ENCODE data around the gene GSTO2. TPM values are rescaled to one million over a fixed set of nuclear protein-coding genes. Genes with fewer than 3 reads are reported as not detected.

Gene GSTO2
- total and polyA plus RNA-seq, 2 of the 13 experiments (the other 11 are each of a cell fraction or from before 2014, with no cell fraction given) = 2.1 to 7.9 TPM

DNA sequence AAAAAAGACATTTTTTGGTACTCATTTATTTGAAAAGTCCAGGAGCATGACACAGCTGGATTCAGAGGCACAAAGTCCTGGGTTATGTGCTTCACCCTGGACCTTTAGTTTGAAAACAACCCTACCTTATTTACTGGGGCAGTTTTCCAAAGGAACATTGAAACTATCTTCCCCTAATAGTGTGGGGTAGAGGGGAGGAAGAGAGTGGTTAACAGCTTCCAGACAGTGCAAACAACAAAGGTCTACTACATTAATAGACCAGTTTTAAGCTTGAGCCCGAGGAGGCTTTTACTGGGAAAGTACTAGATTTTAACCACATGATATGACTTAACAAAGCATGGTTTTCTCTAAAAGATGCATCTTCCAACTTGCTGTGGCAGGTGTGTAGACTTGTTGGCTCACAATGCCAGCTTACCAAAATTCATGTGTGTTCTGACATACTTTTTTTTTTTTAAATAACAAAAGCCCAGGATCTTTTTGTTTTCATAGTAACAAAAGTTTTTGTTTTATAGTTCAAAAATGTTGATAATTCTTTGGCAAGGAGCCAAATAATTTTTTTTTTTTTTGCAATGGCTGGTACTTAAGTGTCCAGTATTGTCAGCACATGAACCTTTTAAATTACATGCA lies 12.5 kb upstream of the GSTO2 start (continued):
- TF ChIP-seq LCORL (IDR thresholded peaks at IDR 0.05) (peak; percentile 85), LCORL (CRISPR knock-in tag; IDR thresholded peaks at IDR 0.05) (peak; percentile 40; the same call in 1 of the 2 replicates), FOXO1 (CRISPR knock-in tag; IDR thresholded peaks at IDR 0.05) (peak; percentile 75; the same call in 1 of the 2 replicates), JUNB (CRISPR knock-in tag; IDR thresholded peaks at IDR 0.05; ENCODE audit: borderline replicate concordance) (no peak), EHMT2 (IDR thresholded peaks at IDR 0.05; ENCODE audit: borderline replicate concordance, low read depth, low read length) (no peak), GLI4 (CRISPR knock-in tag; IDR thresholded peaks at IDR 0.05; ENCODE audit: borderline replicate concordance) (no peak), HNRNPUL1 (IDR thresholded peaks at IDR 0.05; ENCODE audit: low read depth, low read length) (no peak), HNF4A (CRISPR knock-in tag; IDR thresholded peaks at IDR 0.05) (peak; percentile 75), HDAC1 (CRISPR knock-in tag; IDR thresholded peaks at IDR 0.05) (0 out of 2 replicates have a peak, but pooled peaks have one; percentile 23), SOX5 (CRISPR knock-in tag; IDR thresholded peaks at IDR 0.05; ENCODE audit: borderline replicate concordance) (no peak), SOX6 (IDR thresholded peaks at IDR 0.05) (no peak), SOX6 (CRISPR knock-in tag; IDR thresholded peaks at IDR 0.05) (peak; percentile 38; the same call in 1 of the 2 replicates), RARA (CRISPR knock-in tag; IDR thresholded peaks at IDR 0.05) (peak; percentile 66), SPEN (CRISPR knock-in tag; IDR thresholded peaks at IDR 0.05; ENCODE audit: low read depth) (no peak), NR2F2 (IDR thresholded peaks at IDR 0.05; ENCODE audit: borderline replicate concordance, low read depth) (peak; percentile 45; the same call in 1 of the 2 replicates), ZFP90 (CRISPR knock-in tag; IDR thresholded peaks at IDR 0.05; ENCODE audit: borderline replicate concordance) (no peak), ZKSCAN1 (IDR thresholded peaks at IDR 0.05; ENCODE audit: low read length) (no peak), TCF12 (IDR thresholded peaks at IDR 0.05) (no peak), TCF12 (CRISPR knock-in tag; IDR thresholded peaks at IDR 0.05) (no peak), ZNF180 (CRISPR knock-in tag; IDR thresholded peaks at IDR 0.05; ENCODE audit: borderline replicate concordance, low read depth) (no peak)
- TF ChIP-seq, protein P1, sequence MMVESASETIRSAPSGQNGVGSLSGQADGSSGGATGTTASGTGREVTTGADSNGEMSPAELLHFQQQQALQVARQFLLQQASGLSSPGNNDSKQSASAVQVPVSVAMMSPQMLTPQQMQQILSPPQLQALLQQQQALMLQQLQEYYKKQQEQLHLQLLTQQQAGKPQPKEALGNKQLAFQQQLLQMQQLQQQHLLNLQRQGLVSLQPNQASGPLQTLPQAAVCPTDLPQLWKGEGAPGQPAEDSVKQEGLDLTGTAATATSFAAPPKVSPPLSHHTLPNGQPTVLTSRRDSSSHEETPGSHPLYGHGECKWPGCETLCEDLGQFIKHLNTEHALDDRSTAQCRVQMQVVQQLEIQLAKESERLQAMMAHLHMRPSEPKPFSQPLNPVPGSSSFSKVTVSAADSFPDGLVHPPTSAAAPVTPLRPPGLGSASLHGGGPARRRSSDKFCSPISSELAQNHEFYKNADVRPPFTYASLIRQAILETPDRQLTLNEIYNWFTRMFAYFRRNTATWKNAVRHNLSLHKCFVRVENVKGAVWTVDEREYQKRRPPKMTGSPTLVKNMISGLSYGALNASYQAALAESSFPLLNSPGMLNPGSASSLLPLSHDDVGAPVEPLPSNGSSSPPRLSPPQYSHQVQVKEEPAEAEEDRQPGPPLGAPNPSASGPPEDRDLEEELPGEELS (CRISPR knock-in tag; IDR thresholded peaks at IDR 0.05) = peak; percentile 66
- TF ChIP-seq, protein P2, sequence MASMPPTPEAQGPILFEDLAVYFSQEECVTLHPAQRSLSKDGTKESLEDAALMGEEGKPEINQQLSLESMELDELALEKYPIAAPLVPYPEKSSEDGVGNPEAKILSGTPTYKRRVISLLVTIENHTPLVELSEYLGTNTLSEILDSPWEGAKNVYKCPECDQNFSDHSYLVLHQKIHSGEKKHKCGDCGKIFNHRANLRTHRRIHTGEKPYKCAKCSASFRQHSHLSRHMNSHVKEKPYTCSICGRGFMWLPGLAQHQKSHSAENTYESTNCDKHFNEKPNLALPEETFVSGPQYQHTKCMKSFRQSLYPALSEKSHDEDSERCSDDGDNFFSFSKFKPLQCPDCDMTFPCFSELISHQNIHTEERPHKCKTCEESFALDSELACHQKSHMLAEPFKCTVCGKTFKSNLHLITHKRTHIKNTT (CRISPR knock-in tag; IDR thresholded peaks at IDR 0.05) = no peak
- TF ChIP-seq, protein P3, sequence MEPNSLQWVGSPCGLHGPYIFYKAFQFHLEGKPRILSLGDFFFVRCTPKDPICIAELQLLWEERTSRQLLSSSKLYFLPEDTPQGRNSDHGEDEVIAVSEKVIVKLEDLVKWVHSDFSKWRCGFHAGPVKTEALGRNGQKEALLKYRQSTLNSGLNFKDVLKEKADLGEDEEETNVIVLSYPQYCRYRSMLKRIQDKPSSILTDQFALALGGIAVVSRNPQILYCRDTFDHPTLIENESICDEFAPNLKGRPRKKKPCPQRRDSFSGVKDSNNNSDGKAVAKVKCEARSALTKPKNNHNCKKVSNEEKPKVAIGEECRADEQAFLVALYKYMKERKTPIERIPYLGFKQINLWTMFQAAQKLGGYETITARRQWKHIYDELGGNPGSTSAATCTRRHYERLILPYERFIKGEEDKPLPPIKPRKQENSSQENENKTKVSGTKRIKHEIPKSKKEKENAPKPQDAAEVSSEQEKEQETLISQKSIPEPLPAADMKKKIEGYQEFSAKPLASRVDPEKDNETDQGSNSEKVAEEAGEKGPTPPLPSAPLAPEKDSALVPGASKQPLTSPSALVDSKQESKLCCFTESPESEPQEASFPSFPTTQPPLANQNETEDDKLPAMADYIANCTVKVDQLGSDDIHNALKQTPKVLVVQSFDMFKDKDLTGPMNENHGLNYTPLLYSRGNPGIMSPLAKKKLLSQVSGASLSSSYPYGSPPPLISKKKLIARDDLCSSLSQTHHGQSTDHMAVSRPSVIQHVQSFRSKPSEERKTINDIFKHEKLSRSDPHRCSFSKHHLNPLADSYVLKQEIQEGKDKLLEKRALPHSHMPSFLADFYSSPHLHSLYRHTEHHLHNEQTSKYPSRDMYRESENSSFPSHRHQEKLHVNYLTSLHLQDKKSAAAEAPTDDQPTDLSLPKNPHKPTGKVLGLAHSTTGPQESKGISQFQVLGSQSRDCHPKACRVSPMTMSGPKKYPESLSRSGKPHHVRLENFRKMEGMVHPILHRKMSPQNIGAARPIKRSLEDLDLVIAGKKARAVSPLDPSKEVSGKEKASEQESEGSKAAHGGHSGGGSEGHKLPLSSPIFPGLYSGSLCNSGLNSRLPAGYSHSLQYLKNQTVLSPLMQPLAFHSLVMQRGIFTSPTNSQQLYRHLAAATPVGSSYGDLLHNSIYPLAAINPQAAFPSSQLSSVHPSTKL (CRISPR knock-in tag; IDR thresholded peaks at IDR 0.05) = peak; percentile 65
- TF ChIP-seq, protein P4, sequence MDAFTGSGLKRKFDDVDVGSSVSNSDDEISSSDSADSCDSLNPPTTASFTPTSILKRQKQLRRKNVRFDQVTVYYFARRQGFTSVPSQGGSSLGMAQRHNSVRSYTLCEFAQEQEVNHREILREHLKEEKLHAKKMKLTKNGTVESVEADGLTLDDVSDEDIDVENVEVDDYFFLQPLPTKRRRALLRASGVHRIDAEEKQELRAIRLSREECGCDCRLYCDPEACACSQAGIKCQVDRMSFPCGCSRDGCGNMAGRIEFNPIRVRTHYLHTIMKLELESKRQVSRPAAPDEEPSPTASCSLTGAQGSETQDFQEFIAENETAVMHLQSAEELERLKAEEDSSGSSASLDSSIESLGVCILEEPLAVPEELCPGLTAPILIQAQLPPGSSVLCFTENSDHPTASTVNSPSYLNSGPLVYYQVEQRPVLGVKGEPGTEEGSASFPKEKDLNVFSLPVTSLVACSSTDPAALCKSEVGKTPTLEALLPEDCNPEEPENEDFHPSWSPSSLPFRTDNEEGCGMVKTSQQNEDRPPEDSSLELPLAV (CRISPR knock-in tag; conservative IDR thresholded peaks at IDR 0.05; ENCODE audit: low read depth) = no peak

Data from HepG2 (cell line).